Stimulated activated CD8-positive, alpha-beta memory T cell treated with anti-CD3 and anti-CD28 coated beads, Interleukin-15, amount 100 ng/mL, for 48 hours (primary cell): ENCODE results near the gene CMTM5.
"Not testable (repeated sequence)": the region's sequence is repeated elsewhere in the genome, so short reads cannot be mapped to it uniquely, and the experiment has no call there.

Source experiments
- DNase-seq, 2 donors: peaks; one replicate each; pipeline ENCODE4 v3.0.0-alpha.2; 2020; ENCODE audit warnings: low read depth in 2 of 2

Gene CMTM5

DNA sequence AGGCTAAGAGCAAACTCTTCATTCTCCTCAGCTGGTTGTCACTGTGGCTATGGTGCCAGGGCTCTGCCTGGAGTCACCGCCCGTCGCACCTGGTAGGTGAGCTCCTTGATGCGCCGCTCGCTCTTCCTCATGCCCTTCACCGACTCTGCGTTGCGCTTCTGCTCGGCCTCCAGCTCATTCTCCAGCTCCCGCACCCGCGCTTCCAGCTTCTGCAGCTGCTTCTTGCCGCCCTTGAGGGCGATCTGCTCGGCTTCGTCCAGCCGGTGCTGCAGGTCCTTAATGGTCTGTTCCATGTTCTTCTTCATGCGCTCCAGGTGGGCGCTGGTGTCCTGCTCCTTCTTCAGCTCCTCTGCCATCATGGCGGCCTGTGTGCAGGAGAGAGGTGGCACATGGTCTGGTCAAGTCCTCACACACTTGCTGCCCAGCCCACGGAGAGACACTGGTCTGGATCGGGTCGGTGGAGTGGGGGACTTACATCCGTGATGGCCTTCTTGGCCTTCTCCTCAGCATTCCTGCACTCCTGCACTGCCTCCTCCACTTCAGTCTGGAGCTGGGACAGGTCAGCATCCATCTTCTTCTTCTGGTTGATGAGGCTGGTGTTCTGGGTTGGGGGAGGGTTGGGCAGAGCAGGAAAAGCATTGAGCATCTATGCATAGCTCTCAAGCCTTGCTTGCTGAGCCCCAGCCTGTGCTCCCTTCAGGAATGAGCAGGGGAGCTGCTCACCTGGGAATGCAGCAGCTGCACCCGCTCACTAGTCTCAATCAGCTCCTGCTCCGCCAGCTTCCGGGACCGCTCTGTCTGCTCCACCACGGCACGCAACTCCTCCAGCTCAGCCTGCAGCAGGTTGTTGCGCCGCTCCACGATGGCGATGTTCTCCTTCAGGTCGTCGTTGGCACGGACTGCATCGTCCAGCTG is 38.3 kb downstream of the CMTM5 start:
- DNase-seq: no peak

- DNase-seq: no peak
Observed at GRCh38 chr14:23415821-23416778, 39.3 kb downstream of the CMTM5 start.

GRCh38 chr14:23416801-23417200 is 40.0 kb downstream of the CMTM5 start:
- no peak for DNase-seq

GRCh38 chr14:23417269-23417668 is 40.4 kb downstream of the CMTM5 start:
- not testable (repeated sequence) for DNase-seq

GRCh38 chr14:23418021-23418420 is 41.2 kb downstream of the CMTM5 start:
- DNase-seq: no peak

- not testable (repeated sequence) for DNase-seq
Observed at GRCh38 chr14:23419646-23420045, 42.8 kb downstream of the CMTM5 start.

DNA sequence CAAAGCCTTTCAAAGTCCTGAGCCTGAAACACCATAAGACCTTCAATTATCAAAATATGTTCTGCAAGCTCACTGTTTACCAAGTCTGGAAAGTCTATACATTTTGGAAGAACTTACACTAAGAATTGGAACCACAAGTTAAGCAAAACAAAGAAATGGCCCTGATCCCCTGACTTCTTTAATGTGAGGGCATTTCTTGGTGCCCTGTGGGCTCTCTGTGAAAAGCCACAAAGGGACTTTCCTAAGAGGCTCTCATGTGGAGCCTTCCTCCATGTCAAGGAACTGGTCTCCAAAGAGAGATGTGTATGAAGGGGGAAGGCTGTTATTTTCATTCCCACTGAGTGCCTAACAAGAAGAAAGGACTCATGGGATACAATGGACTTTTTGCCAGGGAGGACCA is 44.7 kb downstream of the CMTM5 start:
- peak in 1 of 2 donors; percentile 12 for DNase-seq

GRCh38 chr14:23423657-23424056 is 46.8 kb downstream of the CMTM5 start:
- DNase-seq: no peak

DNA sequence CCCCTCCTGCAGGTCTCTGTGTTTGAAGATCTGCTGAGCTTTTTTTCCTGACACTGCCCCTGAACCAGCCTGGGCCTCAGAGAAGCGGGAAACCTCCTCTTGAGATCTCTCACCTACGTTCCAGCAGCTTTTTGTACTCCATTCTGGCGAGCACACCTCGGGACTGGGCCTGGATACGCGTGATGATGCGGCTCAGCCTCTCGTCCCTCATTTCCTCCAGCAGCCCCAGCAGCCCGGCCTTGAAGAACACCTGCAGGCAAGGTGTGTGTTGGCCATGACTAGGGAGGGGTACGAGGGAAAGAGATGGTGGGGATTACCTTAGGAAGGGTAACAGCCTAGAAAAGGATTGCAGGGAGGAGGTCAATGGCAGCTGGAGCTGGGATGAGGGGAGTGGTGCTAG is 48.3 kb downstream of the CMTM5 start:
- DNase-seq: no peak

- DNase-seq: not testable (repeated sequence)
Observed at GRCh38 chr14:23425798-23426197, 49.0 kb downstream of the CMTM5 start.

DNA sequence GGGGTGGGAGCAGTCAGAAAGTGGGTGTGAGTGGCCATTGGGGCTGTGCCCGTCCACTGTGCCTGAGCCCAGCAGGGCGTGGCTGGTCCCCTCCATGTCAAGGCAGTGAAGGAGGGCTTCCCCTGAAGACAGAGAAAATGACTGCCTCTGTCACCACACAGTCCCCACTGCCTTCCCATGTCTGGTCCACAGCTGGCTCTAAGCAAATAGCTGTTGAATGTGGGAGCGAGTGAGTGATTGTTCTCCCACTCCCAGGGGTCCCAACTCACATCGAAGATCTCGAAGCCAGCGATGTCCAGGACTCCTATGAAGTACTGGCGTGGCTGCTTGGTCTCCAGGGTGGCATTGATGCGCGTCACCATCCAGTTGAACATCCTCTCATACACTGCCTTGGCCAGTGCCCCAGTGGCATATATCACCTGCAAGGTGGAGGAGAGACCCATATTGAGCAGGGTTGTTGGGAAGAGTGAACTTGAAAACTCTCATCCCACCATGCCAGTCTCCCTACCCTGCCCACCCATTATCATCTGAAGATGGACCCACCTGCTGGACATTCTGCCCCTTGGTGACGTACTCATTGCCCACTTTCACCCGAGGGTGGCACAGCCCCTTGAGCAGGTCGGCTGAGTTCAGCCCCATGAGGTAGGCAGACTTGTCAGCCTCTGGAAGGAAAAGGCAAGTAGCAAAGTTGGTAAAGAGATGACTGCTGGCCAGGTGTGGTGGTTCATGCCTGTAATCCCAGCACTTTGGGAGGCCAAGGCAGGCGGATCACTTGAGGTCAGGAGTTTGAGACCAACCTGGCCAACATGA is 52.0 kb downstream of the CMTM5 start:
- DNase-seq: no peak
